Neural progenitor cell (in vitro differentiated cells): ENCODE data around the gene MPND.

Experiments used
- CTCF ChIP-seq: fragments of 200-600 bp; sonication (generic); IDR thresholded peaks from 2 replicates; pipeline ENCODE4 v1.5.1; 2017; ENCODE audit warnings: antibody characterized with exemption, mild to moderate bottlenecking
- EZH2 ChIP-seq: fragments of 200-600 bp; sonication (generic); IDR thresholded peaks from 2 replicates; pipeline ENCODE4 v1.6.1; 2017; ENCODE audit warnings: antibody characterized with exemption, mild to moderate bottlenecking, moderate library complexity
- EZH2phosphoT487 ChIP-seq: fragments of 200-600 bp; sonication (generic); IDR thresholded peaks from 2 replicates; pipeline ENCODE4 v1.6.1; 2017; ENCODE audit warnings: antibody characterized with exemption

- no peak for TF ChIP-seq CTCF
- no peak for TF ChIP-seq EZH2
- TF ChIP-seq EZH2phosphoT487 = no peak
Measured at GRCh38 chr19:4369109-4369887, 25.9 kb downstream of the MPND start.
